Endothelial cell of umbilical vein (primary cell): ENCODE results near the gene LGALS4. TPM values are rescaled to one million over a fixed set of nuclear protein-coding genes. Genes with fewer than 3 reads are reported as not detected.

Source experiments
- BruUV-seq: library from RNA; stranded (reverse); fragments of 400-500 nt; replicated peaks from 2 replicates; lab custom pipeline; 2021; lab: Mats Ljungman, UMichigan
- CTCF ChIA-PET: fragments of 300-600, 350-600 bp; sonication (Branson Sonifier 250); formaldehyde crosslinking; loops from one replicate; lab custom pipeline; 2021; ENCODE audit warnings: antibody characterized with exemption, inconsistent platforms; lab: Charles Lee
- POLR2A ChIA-PET: fragments of 300-600, 350-600 bp; sonication (Branson Sonifier 250); formaldehyde crosslinking; loops from one replicate; lab custom pipeline; 2021; ENCODE audit warnings: antibody characterized with exemption, inconsistent platforms; lab: Charles Lee
- DNase-seq: peaks from one replicate; pipeline ENCODE4 v3.0.0-alpha.2; 2011; ENCODE audit warnings: low read depth, low spot score
- FAIRE-seq: peaks from 2 replicates; lab custom pipeline; 2011; peaks lifted over from hg19 to GRCh38; lab: Jason Lieb, UNC
- H2AFZ ChIP-seq: 2 replicates; pipeline ENCODE4 v1.6.0; 2012; ENCODE audit warnings: low read depth, low read length, control low read depth, inconsistent platforms
- H3K27ac ChIP-seq: 2 replicates; pipeline ENCODE4 v1.5.1; 2011; ENCODE audit warnings: low read depth, mild to moderate bottlenecking, control low read depth, low read length, moderate library complexity; ENCODE audit not compliant: insufficient read depth
- H3K27me3 ChIP-seq, 2 experiments: 2 replicates each; pipeline versions ENCODE4 v1.6.0 to v1.6.1; 2011; ENCODE audit warnings: low read length in 2 of 2, mixed read lengths in 1 of 2; ENCODE audit not compliant: control insufficient read depth in 2 of 2, insufficient read depth in 2 of 2
- H3K36me3 ChIP-seq, 2 experiments: 2 replicates in 1 of 2; 3 replicates in 1 of 2; pipeline ENCODE4 v1.5.1; 2011; ENCODE audit warnings: low read length in 2 of 2, mild to moderate bottlenecking in 1 of 2, moderate library complexity in 1 of 2; ENCODE audit not compliant: control insufficient read depth in 2 of 2, insufficient read depth in 2 of 2; ENCODE audit errors: extremely low read depth in 1 of 2
- H3K4me1 ChIP-seq: 3 replicates; pipeline ENCODE4 v1.5.1; 2011; ENCODE audit warnings: mild to moderate bottlenecking, low read length; ENCODE audit not compliant: control insufficient read depth, insufficient read depth; ENCODE audit errors: extremely low read depth
- H3K4me2 ChIP-seq: 2 replicates; pipeline ENCODE4 v1.6.1; 2011; ENCODE audit warnings: low read length, control low read depth, mixed read lengths; ENCODE audit not compliant: insufficient read depth
- H3K4me3 ChIP-seq, 3 experiments: fragments of 200-600 bp in 1 of 3; sonication (generic), shearing (Covaris generic) in 1 of 3; replicated peaks in 1 of 3; 2 replicates each; pipeline ENCODE4 v1.5.1; 2011 to 2016; ENCODE audit warnings: control low read depth in 3 of 3, low read length in 3 of 3, mild to moderate bottlenecking in 2 of 3, inconsistent platforms in 1 of 3, low read depth in 1 of 3, moderate library complexity in 1 of 3; ENCODE audit not compliant: insufficient read depth in 1 of 3
- H3K79me2 ChIP-seq: 2 replicates; pipeline ENCODE4 v1.6.0; 2012; ENCODE audit warnings: low read length, inconsistent platforms; ENCODE audit not compliant: control insufficient read depth, insufficient read depth
- H3K9ac ChIP-seq: replicated peaks from 2 replicates; pipeline ENCODE3; 2011; ENCODE audit warnings: low read length, control low read depth; ENCODE audit not compliant: insufficient read depth; ENCODE audit errors: extremely low read depth
- H3K9me1 ChIP-seq: replicated peaks from 3 replicates; pipeline ENCODE4 v1.6.0; 2011; ENCODE audit warnings: mild to moderate bottlenecking, low read length; ENCODE audit not compliant: control insufficient read depth, insufficient read depth; ENCODE audit errors: extremely low read depth
- H3K9me3 ChIP-seq: replicated peaks from 2 replicates; pipeline ENCODE4 v1.5.1; 2012; ENCODE audit warnings: low read length, inconsistent platforms; ENCODE audit not compliant: control insufficient read depth, insufficient read depth
- H4K20me1 ChIP-seq: replicated peaks from 2 replicates; pipeline ENCODE3; 2011; ENCODE audit warnings: mild to moderate bottlenecking, low read length; ENCODE audit not compliant: control insufficient read depth, insufficient read depth; ENCODE audit errors: extremely low read depth
- CTCF ChIP-seq, 2 donors: IDR thresholded peaks; 1 replicate in 1 of 2; 2 replicates in 1 of 2; pipeline ENCODE4 v1.5.1; 2011; ENCODE audit warnings: low read length in 2 of 2, mild to moderate bottlenecking in 2 of 2, moderate library complexity in 2 of 2, control low read depth in 1 of 2, inconsistent platforms in 1 of 2, low read depth in 1 of 2; ENCODE audit not compliant: insufficient read depth in 1 of 2; ENCODE audit errors: extremely low read depth in 1 of 2
- EZH2 ChIP-seq: IDR thresholded peaks from 2 replicates; pipeline ENCODE4 v1.6.1; 2012; ENCODE audit warnings: borderline replicate concordance, low read depth, mild to moderate bottlenecking, moderate library complexity, low read length, inconsistent platforms; ENCODE audit not compliant: severe bottlenecking
- FOS ChIP-seq: IDR thresholded peaks from 2 replicates; pipeline ENCODE4 v1.6.1; 2011; ENCODE audit warnings: mild to moderate bottlenecking, low read length, moderate library complexity, borderline replicate concordance; ENCODE audit not compliant: insufficient read depth
- GATA2 ChIP-seq: IDR thresholded peaks from 2 replicates; pipeline ENCODE4 v1.7.0; 2011; ENCODE audit warnings: low read depth, mild to moderate bottlenecking, moderate library complexity, mixed read lengths, low read length; ENCODE audit not compliant: insufficient read length, insufficient read depth
- JUN ChIP-seq: IDR thresholded peaks from 2 replicates; pipeline ENCODE4 v1.6.1; 2011; ENCODE audit warnings: borderline replicate concordance, low read depth; ENCODE audit not compliant: insufficient read length, insufficient read depth
- MAX ChIP-seq: IDR thresholded peaks from 2 replicates; pipeline ENCODE4 v1.6.1; 2011; ENCODE audit not compliant: insufficient read depth, insufficient read length
- MYC ChIP-seq: IDR thresholded peaks from one replicate; pipeline ENCODE4 v1.6.1; 2011; ENCODE audit warnings: mild to moderate bottlenecking, low read depth, low read length
- POLR2A ChIP-seq: IDR thresholded peaks from 2 replicates; pipeline ENCODE4 v1.6.1; 2012; ENCODE audit warnings: low read depth, mild to moderate bottlenecking, control low read depth, low read length
- POLR2AphosphoS5 ChIP-seq: IDR thresholded peaks from 2 replicates; pipeline ENCODE4 v1.6.1; 2012; ENCODE audit warnings: low read depth, mild to moderate bottlenecking, control low read depth, low read length, moderate library complexity; ENCODE audit not compliant: insufficient read depth
- dilution Hi-C: fragments of 300-500 bp; cut with MboI; formaldehyde crosslinking; loops from one replicate; pipeline ENCODE4 v1.15.0; 2019; ENCODE audit warnings: low sequenced_read_pairs; ENCODE audit not compliant: extremely low pct_ligation_motif_present
- intact Hi-C: fragments of 100-400 bp; cut with micrococcal nuclease; formaldehyde crosslinking; loops from one replicate; pipeline ENCODE4 v1.10.0; 2022
- polyA plus RNA-seq, 4 experiments: library from polyadenylated mRNA; depleted of rRNA in 3 of 4; stranded (reverse) in 3 of 4; unstranded in 1 of 4; fragments of >200 nt; gene quantifications; 2 replicates each; pipeline versions ENCODE4 v1.2.1 to v1.2.3, GENCODE V29; 2011 to 2012; ENCODE audit warnings: missing spikeins in 1 of 4
- total RNA-seq: library from RNA; stranded (reverse); gene quantifications from 2 replicates; pipeline ENCODE4 v1.2.3, GENCODE V29; 2021

LGALS4 gene
- total and polyA plus RNA-seq, 2 donors (not counting 3 experiments of a cell fraction or from before 2014, with no cell fraction given) = 0.19 TPM; not detected in 1

GRCh38 chr19:38806371-38806770 lies 6.4 kb downstream of the LGALS4 start:
- Histone ChIP-seq H3K27ac (no peak overlapping the region), H3K36me3 (no peaks in the 10 kb centered on the region), H3K27me3 (no peaks in the 10 kb centered on the region), H3K4me1 (peaks cover 8% of the 10 kb centered on the region), H4K20me1 (no peaks in the 10 kb centered on the region), H3K9me1 (no peaks in the 10 kb centered on the region), H2AFZ (no peak overlapping the region), H3K4me2 (no peak overlapping the region), H3K9ac (no peak overlapping the region), H3K9me3 (no peaks in the 10 kb centered on the region), H3K79me2 (no peaks in the 10 kb centered on the region), H3K4me3 (no peak overlapping the region)
- POLR2A ChIA-PET = no interaction called here
- TF ChIP-seq EZH2 (no peak), POLR2AphosphoS5 (no peak), JUN (no peak), GATA2 (no peak)
- CTCF ChIA-PET = no interaction called here
- intact Hi-C loops = no loop called here
- dilution Hi-C loops = no loop called here
- no peak for DNase-seq
- FAIRE-seq = no peak
- no TSS peak for BruUV-seq

GRCh38 chr19:38805180-38805579 lies 7.6 kb downstream of the LGALS4 start:
- H3K36me3 ChIP-seq = no peaks in the 10 kb centered on the region
- ChIA-PET POLR2A (no interaction called here), CTCF (no interaction called here)
- TF ChIP-seq POLR2AphosphoS5 (peak; percentile 39), MYC (no peak), GATA2 (no peak), EZH2 (no peak), POLR2A (no peak), FOS (peak; percentile 81), CTCF (IDR thresholded peaks at IDR 0.05; ENCODE audit: extremely low read depth in 1 of 2, insufficient read depth in 1 of 2, low read depth in 1 of 2, low read length in 2 of 2) (no peak), JUN (peak; percentile 60), MAX (no peak)
- intact Hi-C loops (no loop called here), dilution Hi-C loops (no loop called here)
- H3K79me2 ChIP-seq = no peaks in the 10 kb centered on the region
- FAIRE-seq (peak; percentile 73), DNase-seq (peak; percentile 8)
- H4K20me1 ChIP-seq = no peaks in the 10 kb centered on the region
- peak overlapping the region; percentile 80 for H2AFZ ChIP-seq
- no peak overlapping the region for H3K9ac ChIP-seq
- H3K27ac ChIP-seq = peak overlapping the region; percentile 55
- peaks cover 8% of the 10 kb centered on the region for H3K4me1 ChIP-seq
- H3K27me3 ChIP-seq = no peaks in the 10 kb centered on the region
- no peaks in the 10 kb centered on the region for H3K9me3 ChIP-seq
- H3K4me3 ChIP-seq = no peak overlapping the region
- BruUV-seq = no TSS peak
- H3K9me1 ChIP-seq = no peaks in the 10 kb centered on the region
- H3K4me2 ChIP-seq = peak overlapping the region; percentile 52
